ENCODE measurements around the gene PTPRF.
"Not testable (repeated sequence)": the region's sequence is repeated elsewhere in the genome, so short reads cannot be mapped to it uniquely, and the experiment has no call there.

PTPRF gene

DNA sequence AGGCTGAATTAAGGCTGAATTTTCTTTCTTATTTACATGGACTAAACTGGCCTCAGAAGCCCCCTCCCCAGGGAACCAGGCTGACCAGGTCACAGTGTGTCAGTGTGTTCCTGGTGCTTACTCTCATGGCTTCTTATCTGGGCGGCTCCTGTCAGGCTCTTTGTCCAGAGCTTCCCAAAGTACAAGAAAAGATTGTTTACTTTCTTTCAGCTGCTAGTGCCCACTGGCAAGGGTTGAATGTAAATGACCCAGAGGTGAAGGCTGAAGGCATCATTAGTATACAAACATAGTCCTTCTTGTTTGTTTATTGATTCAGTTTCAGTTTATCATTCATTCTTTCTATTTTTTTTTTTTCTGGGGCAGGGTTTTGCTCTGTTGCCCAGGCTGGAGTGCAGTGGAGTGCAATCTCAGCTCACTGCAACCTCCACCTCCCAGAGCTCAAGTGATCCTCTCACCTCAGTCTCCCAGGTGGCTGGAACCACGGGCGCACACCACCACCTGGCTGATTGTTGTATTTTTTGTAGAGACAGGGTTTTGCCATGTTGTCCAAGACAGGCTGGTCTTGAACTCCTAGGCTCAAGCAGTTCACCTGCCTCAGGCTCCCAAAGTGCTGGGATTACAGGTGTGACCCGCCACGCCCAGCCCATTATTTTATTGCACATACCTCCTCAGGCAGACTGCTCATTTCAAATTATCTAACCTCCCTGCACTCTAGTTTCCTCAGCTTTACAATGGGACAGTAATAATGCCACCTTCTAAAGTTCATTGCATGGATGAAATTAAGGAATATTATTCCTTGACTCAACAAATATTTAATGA is 109.5 kb downstream of the PTPRF start:
- no peak for DNase-seq

DNA sequence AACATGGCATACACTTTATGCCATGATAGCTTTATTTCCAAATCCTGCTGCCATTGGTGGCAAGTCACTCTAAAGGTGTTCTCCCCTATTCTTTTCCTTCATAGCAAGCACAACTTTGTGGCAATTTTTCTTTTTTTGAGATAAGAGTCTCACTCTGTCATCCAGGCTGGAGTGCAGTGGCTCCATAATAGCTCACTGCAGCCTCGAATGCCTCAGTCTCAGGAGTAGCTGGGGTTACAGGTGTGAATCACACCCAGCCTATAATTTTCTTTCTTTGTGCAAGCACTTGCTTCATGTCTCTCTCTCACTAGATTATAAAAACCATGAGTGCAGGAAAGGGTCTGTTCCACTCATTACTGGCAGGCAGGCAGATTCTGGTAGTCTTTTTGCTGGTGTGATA is 113.9 kb downstream of the PTPRF start:
- no peak for DNase-seq

DNA sequence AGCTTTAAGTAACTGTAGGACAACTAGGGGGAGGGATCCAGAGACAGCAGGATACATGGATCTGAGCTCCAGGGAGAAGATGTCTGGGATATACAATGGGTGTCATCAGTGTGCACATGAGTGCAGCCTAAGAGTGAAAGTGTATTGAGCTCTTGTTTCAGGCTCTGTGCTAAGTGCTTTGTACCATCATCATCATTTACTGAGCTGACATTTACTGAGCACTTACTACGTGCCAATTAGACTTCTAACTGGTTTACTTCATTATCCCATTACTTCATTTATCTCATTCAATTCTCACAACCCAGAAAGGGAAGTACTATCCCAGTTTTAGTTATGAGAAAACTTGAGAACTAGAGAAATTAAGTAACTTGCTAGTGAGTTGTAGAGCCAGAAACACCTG is 114.8 kb downstream of the PTPRF start:
- DNase-seq: no peak

DNA sequence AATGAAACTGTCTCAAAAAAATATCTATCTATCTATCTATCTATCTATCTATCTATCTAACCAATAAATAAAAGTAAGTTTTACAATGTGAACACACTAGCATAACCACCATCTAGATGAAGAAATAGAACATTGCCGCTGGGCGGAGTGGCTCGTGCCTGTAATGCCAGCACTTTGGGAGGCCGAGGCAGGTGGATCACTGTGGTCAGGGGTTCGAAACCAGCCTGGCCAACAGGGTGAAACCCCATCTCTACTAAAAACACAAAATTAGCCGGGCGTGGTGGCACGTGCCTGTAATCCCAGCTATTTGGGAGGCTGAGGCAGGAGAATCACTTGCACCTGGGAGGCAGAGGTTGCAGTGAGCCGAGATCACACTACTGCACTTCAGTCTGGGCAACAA is 116.6 kb downstream of the PTPRF start:
- not testable (repeated sequence) for DNase-seq

DNA sequence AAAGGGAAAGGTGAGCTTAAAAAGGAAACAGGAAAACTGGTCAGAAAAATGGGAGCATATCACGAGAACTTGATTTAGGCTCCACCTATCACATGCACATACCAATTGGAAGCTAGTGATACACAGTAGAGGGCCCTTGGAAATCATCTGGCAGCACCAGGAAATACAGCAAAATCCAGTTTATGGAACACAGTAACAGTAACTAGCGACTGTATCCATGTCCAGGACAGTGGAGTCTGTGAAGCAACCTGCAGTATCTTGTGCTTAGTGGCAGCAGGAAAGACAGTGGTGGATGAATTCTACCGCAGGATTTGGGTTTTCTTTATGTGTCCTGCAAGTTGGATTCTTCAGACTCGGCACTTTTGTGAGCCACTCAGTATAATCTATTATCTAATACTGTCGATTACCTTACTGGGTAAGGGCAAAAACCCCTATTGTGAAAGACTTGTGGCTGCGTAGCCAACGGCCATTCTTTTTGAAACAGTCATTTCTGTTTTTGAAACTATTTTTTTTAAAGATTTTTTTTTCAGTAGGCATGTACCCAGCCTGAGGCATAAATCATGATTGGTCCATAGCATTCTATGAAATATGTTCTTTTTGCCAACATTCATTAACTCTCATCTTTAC is 117.7 kb downstream of the PTPRF start:
- DNase-seq: no peak

DNA sequence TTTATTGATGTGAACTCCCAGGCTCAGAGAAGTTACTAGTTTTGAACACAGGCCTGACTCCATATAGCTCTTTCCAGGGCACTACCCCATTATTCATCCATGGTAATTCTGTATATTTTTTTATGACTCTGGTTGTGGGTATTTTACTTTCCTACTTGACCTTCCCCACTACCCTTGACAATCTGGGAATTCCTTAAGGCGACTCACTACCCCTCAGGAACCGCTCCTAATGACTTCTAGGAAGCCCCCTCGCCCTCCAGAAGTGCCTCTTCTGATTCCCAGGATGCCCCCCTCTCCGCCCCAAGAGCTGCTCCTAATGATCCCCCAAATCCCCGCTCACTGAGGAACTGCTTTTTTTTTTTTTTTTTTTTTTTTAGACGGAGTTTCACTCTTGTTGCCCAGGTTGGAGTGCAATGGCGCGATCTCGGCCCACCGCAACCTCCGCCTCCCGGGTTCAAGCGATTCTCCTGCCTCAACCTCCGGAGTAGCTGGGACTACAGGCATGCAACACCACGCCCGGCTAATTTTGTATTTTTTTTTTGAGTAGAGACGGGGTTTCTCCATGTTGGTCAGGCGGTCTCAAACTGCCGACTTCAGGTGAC is 118.3 kb downstream of the PTPRF start:
- no peak for DNase-seq

DNA sequence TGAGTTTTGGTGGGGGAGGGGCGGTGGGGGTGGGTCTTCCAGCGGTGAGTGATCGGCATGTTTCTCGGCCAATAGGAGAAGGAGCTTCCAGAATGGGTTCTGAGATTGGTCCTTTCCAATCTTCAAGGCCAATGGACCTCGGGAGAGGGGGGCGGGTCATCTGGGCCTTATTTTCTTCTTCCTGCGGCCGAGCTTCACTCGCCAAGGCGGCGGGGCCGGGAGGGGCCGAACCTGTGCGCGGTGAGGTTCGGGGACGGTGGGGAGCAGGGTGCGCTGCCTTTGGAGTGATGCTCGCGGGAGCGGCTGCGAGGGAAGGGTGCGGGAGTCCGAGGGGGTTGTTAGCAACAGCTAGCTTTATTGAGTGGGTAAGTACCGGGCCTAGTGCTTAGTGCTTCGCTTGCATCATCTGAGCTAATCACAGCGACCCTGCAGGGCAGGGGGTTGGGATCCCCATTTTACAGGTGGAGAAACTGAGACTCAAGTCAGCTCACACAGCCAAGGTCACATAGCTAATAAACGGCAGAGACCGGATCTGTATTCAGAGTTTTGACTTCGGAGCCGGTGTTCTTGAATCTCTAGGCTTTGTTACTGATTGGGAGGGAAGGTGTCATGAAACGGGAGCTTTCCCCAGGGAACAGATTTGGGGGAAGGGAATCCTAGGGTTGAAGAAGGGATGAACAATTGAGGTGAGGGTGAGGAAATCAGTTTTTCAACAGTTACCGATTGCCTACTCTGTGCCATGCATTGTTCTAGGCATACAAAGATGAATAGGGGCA is 119.8 kb downstream of the PTPRF start:
- DNase-seq: peak; percentile 93

DNA sequence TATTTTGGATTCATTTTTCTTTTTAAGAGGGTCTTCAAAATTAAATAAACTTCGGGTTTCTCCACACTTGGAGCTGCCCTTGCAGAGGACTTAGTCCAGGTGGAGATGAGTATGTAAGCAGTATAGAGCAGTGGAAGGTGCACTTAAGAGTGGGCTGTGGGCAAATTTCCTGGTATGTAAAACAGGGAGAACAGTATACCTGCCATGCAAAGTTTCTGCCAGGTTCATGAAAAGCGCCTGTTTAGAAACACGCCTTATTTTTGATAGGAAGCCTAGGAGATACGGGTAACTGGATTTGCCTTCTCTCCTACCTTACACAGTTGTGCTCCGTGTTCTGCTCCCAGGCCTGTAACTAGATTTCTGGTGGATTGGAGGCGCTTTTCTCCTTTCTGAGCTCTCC is 120.5 kb downstream of the PTPRF start:
- DNase-seq: no peak

DNA sequence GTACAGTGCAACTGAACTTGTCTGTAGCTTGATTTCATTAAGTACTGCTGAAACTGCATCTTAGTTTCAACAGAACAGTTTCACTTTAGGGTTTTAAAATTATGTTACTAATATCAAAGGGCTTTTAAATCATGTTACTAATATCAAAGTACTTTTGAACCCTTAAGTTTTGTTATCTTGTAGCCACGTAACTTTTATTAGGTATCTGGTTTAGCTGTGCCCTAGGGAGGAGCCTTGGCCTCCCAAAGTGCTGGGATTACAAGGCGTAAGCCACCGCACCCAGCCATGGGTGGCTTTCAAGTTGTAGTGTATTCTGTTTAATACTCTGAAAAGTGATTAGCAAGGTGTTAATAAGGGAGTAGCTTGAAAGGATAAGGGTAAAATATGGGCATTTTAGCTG is 121.2 kb downstream of the PTPRF start:
- DNase-seq: no peak

DNA sequence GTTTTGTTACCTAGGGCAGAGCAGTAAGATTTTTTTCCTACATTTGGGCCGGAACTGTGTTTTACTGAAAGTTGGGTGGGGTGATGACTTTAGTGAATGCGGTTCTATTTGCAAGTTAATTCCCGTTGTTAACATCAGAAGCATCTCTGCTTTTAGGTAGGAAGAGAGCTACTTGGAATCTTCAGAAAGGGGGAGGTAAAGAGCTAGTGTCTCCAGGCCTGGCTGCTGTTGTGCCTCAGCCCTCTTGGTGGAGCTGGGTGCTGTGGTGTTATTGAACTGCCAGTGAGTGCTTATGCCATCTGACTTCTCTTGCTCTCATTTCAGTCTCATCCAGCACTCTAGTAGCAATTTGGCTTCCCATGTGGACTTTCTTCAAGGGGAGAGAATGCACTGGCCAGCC is 122.7 kb downstream of the PTPRF start:
- no peak for DNase-seq

DNA sequence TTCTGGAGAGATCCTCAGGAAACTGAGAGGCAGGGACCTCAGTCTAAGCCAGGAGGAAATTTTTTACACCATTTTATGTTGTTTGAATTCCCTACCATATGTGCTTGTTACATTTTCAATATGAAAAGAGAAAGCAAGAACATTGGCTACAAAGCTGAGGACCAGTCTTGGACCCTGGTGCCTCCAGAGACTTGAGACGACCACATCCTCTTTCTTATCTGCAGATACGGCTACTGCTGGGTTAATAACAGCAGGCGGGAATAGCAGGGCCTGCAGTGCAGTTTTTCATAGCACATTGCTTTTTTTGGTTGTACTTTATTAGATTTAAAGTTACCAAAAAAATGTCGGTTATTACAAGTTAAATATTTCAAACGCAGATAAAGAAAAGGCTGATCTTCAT is 123.2 kb downstream of the PTPRF start:
- no peak for DNase-seq

DNA sequence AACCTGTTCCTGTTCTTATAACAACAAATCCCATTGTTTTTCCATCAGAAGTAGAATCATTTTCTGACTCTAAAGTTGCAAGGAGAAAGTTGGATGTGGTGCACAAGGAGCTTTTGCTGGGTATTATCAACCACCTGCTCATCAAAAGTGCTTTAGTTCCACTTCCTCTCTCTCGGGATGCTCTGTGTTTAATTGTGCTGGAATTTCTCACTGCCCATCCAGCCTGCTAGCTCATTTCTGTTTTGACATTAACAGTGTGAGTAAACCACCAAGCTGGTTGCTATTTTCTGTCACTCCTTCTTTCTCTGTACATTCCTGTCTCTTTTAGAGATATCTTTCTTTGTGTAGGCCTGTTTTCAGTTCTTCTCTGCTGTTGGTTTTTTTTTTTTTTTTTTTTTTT is 125.3 kb downstream of the PTPRF start:
- no peak for DNase-seq

DNA sequence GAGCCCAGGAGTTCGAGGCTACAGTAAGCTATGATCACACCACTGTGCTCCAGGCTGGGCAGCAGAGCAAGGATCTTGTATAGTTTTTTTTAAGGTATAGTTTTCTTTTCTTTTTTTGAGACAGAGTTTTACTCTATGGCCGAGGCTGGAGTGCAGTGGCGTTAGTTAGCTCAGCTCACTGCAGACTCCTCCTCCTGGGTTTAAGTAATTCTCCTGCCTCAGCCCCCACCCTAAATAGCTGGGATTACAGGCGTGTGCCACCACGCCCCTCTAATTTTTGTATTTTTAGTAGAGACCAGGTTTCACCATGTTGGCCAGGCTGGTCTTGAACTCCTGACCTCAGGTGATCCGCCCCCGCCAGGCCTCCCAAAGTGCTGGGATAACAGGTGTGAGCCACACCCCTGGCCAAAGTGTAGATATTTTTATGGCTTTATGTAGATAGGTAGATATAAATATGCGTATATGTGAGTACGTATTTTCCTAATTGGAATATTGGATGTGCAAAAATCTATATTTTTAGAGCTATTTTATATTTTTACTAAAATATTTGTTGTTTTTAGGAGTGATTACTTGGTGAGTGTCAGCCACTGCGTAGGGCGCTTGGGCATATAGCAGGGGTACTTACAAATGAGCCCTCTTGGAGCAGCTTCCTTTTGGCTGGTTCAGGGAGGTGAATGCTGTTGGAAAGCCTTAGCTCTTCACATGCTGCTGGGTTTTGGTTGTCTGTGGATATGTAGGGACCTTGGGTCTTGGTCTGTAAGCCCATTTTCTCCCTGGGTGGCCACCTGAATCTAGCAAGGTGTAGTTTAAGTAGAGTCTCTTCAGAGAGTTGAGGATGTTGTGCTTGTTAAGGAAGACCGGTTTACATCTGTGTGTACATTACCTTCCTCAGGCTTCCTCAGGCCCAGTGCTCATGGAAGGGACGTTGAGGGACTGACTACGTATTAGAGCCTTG is 128.8 kb downstream of the PTPRF start:
- DNase-seq: no peak

DNA sequence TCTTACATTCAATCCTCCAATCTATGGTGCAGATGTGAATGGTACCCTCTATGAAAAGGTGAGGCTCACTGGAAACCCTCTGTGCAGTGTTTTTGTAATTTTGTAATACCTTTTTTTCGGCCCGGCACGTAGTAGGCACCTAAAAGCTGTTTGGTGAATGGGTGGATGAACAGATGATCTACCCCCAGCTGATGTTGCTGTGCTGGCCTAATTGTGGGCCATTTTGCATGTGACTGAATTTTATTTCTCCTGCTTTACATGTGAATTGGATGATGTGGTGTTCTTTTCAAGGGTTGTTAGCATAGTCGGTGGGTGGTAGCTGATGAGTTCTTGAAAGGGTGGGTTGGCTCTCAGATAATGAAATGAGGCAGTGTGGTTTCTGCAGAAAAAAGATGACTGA is 129.7 kb downstream of the PTPRF start:
- no peak for DNase-seq

DNA sequence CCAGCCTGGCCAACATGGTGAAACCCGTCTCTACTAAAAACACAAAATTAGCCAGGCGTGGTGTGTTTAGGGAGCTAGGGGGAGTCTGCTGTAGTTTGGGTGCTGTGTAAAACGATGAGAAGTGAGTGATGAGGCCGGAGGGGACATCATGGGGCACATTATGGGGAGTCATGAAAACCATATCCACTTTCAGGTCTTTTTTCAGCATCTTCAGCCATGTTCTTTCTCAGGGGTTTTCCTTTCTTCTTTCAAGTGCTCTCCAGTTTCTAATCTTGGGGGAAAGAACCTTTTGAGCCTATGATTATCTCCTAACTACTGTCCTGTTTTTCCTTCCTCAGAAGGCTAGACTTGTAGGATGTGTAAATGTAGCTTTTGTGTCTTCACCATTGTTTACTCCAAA is 133.7 kb downstream of the PTPRF start:
- DNase-seq: no peak

DNA sequence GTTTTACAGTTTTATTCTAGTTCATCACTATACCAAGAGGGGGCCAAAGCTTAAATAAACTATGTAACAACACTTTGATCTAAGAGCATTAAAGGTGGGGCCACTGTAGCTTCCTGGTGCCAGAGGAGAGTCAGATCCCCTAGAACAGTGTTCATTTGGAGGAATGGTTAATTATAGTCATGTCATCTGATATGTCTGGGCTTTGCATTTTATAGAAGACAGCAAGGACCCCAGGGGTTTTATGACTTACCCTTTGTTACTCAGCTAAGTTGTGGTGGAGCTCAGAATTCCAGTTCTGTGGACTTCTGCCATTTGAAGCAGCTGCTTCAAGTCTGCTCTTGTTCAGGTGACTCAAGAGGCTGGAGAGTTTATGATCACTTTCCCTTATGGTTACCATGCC is 135.9 kb downstream of the PTPRF start:
- no peak for DNase-seq

DNA sequence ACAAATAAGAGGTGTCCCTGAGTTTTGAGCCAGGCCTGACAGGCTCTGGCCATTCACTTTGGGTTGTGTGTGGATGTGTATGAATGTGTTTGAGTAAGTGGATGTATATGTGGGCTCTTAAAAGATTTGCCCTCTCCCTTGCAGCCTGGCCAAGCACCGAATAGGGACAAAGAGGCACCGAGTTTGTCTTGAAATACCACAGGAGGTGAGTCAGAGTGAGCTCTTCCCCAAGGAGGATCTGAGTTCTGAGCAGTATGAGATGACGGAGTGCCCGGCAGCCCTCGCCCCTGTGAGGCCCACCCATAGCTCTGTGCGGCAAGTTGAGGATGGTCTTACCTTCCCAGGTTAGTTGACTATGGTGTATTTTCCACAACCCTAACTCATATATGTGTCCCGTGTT is 138.3 kb downstream of the PTPRF start:
- no peak for DNase-seq

DNA sequence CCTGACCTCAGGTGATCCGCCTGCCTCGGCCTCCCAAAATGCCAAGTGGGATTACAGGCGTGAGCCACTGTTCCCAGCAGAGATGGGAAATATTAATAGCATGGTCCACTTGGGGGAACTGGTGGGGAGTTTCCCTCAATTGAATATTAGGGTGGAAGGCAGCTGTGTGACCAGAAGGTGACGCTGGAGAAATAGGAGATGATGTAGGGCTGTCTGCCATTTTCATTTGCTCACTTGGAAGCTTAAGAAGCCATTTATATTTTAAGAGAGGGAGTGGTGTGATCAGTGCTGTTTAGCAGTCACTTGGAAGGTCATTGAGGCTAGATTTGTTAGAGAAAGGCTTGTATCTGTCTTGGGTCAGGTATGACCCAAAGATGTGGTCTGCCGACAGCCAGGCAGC is 139.2 kb downstream of the PTPRF start:
- no peak for DNase-seq

DNA sequence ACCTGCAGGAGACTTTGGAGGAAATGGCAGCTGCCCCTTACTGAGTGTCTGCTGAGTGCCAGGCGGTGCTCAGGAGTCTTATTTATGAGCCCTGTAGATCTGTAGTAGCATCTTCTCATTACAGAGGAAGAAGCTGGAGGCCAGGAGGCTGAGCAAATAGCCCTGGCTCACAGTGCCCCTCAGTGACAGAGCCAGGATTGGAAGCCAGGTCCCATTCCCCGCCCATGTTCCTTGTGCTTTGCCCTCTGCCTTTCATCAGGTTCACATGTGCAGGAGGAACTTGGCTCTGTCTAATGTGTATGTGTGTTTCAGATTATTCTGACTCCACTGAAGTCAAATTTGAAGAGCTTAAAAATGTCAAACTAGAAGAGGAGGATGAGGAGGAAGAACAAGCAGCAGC is 140.5 kb downstream of the PTPRF start:
- DNase-seq: no peak

DNA sequence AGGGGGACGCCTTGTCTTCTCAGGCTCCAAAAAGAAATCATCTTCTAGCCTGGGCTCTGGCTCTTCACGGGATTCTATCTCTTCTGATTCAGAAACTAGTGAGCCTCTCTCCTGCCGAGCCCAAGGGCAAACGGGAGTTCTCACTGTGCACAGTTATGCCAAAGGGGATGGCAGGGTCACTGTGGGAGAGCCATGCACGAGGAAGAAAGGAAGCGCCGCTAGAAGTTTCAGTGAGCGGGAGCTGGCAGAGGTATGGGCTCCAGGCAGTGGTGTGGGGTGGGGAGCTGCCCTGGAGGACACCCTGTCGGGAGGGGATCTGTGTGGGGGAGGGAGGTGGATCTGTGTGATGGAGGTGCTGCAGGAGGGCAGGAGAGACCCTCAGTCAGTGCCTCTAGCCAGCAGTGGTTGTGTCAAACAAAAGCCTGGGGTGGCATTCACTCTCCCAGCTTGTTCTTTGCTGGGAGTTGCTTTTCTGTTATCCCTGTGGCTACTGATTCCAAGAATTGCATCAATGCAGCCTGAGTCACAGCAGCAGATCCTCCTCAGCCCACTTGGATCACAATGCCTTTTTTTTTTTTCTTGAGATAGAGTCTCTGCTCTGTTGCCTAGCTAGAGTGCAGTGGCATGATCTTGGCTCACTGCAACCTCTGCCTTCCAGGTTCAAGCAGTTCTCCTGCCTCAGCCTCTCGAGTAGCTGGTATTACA is 141.1 kb downstream of the PTPRF start:
- no peak for DNase-seq

DNA sequence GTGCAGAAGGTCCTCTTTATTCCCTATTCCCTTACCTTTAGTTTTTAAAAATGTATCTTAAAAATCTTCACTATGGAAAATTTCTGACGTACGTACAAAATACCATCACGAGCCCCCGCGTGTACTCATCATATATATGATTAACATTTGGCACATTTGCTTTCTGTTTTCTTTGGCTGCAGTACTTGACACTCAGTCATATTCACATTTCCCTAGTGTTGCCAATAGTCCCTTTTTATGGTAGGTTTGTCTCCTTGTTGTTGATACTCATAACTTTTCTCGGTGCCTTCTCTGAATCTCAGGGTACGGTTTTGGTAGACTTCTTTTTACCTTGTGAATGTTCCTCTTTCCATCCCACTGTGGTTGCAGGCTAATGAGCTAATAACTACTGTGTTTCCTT is 142.6 kb downstream of the PTPRF start:
- no peak for DNase-seq

All from stimulated activated CD8-positive, alpha-beta memory T cell treated with anti-CD3 and anti-CD28 coated beads, Interleukin-4, amount 100 ng/mL, for 48 hours (primary cell).